Erythroblast (primary cell): Measurements from ENCODE around the gene FEM1C.

Experiments used
- GATA1 ChIP-seq: IDR thresholded peaks from 2 replicates; pipeline ENCODE4 v1.6.1; 2011; ENCODE audit warnings: low read depth, mild to moderate bottlenecking, control low read depth, low read length, moderate library complexity
- POLR2A ChIP-seq: IDR thresholded peaks from 2 replicates; pipeline ENCODE4 v1.6.1; 2011; ENCODE audit warnings: mild to moderate bottlenecking, low read length

DNA sequence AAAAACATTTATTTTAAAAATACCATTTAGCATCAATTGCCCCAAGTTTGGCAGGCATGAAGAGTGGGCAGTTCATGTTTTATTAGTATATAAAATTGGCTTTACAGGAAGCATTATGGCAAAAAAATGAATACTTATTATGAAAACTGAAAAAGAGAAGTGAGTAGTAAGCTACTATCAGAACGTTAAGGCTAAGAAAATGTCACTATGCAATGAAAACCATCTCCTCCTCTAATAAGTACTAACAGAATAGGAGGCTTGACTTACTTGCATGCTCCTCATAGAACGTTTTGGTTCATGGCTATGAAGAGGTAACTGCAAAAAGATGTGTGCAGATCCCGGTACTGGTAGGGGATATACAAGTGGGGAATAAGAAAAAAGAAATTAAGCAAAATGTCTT is 34.1 kb upstream of the FEM1C start:
- TF ChIP-seq POLR2A (no peak), GATA1 (no peak)
